Measurements from ENCODE around the gene SLC5A10.

SLC5A10 gene

DNA sequence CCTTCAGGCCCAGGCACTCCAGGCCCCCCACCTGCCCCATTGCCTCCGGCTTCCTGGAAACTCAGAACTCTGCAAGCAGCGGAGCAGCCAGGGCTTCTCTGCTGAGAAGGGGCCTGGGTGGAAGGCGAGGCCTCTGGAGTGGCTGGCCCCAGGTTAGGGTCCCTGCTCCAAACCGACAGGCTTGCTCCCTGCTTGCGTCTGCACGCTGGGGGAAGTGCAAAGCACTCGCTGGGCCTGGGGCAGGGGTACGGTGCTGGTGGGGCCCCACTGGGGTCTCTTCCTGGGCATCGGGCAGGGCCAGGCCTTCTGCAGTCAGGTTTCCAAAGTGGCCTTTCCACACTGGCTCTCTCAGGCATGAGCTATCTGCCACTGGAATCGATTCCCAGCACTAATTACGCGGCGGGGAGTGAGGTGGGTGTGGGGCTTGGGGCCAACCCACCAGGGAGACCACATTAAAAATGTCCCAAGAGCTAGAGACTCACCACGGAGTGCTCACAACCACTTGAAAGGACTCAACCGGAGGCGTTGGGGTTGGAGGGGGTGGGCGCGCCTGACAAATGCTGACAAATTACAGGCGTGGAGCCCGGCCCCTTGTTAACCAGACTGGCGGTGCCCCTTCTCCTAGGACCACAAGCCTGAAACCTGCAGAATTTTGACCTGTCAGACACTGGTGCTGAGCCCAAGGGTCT lies 34.7 kb downstream of the SLC5A10 start:
- peak; percentile 45 to 46 for DNase-seq

DNA sequence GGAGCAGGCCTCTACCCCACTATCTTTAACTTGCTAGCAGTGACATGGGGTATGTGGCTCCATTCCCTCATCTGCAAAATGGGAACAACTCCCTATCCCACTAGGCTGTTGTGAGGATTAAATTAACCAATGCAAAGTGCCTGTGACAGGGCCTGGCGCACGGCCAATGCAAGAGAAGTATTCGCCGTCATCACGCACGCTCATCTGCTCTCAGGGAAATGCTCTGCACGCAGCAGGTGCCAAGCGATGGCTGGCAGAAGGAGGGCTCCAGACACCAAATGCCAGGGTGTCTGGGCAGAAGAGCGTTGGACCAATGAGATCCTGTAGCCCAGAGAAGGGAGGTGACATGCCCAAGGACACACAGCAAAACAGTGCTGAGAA lies 35.3 kb downstream of the SLC5A10 start:
- no peak for DNase-seq

DNA sequence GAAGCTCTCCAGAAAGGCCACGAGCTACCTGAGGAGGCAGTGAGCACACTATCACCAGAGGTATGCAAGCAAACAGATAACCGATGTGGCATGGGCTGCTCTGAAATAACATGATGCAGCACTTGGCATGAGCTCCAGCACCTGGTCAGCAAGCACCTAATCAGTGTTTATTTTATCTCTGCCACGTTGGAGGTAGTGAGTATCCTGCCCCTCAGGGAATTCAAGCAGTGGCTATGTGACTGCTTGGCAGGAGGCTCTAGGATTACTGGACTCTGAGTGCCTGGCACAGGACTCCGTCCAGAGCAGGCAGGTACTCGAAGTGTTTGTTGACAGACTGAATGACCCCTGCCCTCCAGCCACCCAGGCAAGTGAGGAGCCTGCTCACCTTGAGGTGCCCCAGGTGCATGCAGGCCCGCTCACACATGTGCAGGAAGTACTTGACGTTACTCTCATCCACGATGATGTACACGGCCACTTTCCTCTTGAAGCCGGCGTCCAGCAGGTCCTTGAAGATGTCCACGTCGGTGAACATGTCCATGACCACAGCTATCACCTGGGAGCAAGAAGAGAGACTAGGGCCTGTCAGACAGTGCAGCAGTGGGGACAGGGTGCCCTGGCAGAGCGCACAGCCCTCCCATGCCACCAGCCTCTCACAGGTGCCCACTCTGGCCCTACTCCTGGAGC lies 36.0 kb downstream of the SLC5A10 start:
- no peak for DNase-seq

DNA sequence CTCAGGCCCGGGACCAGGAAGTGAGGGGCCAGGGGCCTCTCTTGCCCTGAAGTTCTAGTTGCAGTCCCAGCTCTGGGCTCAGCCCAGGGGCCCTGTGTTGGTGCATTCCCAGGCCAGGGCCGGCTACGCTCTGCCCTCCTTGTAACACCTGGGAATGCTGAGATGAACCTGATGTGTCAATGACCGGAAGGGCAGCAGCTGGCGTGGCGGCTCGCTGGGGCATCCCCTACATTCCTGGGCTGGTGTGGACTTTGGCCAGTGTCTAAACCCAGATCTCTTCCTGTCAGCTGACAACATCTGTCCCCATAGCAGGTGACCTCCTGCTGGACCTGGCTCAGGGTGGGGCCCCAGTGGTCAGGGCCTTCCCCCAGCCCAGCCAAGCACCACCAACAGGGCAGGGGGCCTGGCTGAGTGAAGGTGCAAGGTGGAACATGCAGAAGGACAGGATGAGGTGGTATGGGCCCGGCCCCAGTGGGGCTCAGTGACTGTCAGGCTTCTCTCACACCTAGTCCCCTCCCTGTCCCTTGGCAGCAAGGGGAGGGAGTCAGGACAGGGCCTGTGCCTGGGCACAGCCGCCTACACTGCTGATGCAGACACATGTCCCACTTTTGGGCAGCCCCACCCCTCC lies 36.7 kb downstream of the SLC5A10 start:
- no peak for DNase-seq

DNA sequence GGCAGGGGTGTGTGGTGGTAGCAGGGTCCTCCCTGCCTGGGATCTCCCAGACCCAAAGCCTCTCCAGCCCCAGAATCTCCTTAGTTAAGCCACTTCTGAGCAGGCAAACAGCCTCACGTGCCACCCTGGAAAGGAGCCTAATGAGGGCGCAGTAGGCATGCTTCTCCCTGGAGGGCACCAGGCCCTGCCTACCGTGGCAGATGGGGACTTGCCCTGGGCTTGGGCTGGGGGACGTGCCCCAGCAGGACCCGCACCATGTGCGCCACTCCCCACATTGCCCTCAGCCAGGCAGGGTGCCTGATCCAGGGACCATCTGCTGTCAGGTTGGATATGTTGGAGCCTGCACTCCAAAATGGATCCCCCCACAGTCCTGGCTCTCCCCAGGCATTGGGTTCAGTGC lies 38.4 kb downstream of the SLC5A10 start:
- no peak for DNase-seq

DNA sequence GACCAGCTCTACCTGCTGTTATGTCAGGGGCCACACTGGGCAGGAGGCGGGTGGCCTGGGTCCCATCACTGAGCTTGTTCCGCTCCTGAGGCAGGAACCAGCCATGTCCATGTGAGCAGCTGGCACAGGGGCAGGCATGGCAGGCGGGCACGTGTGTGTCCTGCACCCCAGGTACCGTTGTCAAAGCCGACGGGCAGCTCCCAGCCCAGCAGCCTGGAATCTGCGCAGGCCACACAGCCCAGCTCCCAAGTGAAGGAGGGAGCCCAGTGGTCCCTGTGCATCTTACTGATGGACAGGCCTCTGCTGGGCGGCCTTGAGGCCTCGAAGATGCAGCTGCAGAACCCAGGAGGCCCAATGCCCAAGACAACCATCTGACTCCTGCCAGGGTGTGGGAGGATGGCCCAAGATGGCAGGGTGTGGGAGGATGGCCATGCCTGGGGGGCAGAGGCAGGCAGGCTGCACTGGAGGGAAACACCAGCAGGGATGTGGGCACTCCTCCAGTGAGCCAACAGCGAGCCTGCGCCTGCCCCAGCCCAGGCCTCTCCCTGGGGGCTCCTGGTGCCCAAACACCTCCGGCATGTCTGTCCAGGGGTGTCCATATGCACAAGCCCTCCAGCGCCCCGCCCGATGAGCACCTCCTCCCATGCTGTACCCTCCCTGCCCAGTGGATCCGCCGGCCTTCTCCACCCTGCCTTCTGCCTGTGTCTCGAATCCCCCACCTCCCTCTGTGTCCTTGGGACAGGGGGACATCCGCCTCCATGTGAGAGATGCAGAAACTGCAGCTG lies 39.8 kb downstream of the SLC5A10 start:
- DNase-seq, result no peak

DNA sequence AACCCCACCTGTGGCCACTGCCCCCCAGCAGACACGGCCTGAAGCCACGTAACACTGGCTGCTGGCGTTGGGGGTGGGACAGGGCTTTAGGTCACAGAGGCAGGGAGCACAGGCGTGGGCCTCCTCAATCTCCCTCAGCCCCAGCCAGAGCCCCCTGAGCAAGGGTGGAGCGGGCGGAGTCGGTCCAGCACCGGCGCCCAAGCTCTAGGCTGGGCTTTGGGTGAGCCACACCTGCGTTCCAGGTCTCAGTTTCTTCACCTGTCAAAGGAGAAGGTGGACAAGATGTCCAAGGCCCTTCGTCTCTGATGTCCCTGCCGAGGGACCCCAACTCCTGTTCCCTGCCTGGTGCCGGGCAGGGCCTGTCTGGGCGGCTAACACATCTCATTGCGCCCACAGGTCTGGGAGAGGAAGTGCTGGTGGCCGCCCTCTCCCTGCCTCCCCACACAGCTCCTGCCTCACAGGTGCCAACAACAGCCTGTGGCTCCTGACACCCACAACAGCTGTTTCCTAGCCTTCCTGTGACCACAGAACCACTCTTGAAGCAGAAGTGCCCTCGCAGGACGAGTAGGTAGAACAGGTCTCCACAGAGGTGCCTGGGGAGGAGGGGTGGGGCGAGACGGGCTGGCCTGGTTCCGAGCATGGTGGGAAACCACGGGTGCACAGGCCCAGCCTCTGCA lies 40.6 kb downstream of the SLC5A10 start:
- peak in 1 of 2 experiments; percentile 28 for DNase-seq

DNA sequence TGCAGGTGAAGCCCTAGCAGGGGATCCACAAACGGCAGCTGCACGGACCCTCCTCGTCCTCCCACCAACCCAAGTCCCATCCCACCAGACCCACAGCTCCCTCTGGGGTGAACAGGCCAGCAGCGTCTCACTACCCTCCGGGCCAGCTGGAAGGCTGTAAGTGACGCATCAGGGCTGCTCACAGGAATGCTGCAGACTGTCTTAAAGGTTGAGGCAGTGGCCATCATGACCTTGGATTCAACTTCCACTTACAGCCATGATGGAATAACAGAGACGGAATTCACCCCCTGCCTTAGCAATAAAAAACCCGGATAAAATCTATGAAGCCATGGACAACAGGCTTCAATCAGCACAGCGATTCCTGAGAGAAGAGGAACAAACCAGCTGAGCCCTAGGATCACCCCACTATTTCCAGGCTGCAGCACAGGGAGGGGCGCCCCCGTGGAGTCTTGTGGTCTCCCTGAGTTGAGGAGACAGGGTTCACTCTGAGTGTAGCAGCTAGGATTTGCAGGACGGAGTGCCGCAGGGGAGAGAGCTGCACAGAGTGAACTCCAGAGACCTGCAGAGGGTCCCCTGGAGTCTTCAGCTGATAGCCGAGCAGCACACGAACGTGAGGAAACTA lies 42.1 kb downstream of the SLC5A10 start:
- no peak for DNase-seq

DNA sequence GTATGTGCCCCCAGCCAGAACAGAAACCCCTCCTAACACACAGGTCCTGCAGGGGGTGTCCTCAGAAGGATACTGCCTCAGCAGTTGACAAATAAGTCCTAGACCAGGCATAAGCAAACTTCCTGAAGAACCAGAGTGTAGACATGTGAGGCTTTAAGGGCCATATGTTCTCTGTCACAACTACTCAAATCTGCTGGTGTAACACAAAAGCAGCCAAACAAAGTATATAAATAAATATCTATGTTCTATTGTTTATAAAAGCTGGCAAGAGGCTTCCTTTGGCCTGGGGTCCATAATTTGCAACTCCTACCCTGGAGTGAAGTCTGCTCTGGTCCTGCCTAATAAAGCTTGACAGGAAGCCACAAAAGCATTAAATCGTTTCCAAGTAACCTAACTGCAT lies 42.7 kb downstream of the SLC5A10 start:
- no peak for DNase-seq

DNA sequence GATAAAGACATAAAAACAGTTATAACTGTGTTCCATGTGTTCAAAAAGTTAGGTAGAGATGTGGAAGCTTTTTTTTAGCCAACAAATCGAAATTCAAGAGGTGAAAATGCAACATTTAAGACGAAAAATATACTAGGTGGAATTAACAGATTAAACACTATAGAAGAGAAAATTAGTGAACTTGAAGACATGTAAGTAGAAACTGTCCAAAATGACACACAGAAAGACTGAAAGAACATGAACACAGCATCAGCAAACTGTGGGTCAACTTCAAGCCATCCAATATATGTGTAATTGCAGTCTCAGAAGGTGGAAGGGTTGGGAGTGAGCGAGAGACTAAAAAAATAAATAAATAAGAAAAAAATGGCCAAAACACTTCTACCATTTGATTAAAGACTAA lies 43.3 kb downstream of the SLC5A10 start:
- DNase-seq, result no peak

DNA sequence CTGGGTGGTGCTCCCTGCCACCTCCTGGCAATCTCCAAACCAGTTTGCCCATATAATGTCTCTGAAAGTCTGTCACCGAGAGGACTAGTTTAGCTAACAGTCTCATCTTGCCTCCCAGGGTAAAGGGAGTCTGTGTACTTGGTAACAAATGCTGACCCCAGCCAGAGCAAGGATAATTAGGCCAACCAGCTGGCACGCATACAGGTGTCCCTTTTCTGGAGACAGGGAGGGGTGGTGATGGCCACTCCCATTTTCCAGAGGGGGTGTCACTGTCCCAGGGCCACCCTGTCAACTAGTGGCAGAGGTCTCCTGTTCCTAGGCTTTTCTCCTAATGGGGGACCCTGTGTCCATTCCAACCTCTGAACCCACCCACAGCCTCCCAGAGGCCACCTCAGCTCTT lies 44.5 kb downstream of the SLC5A10 start:
- no peak for DNase-seq

DNA sequence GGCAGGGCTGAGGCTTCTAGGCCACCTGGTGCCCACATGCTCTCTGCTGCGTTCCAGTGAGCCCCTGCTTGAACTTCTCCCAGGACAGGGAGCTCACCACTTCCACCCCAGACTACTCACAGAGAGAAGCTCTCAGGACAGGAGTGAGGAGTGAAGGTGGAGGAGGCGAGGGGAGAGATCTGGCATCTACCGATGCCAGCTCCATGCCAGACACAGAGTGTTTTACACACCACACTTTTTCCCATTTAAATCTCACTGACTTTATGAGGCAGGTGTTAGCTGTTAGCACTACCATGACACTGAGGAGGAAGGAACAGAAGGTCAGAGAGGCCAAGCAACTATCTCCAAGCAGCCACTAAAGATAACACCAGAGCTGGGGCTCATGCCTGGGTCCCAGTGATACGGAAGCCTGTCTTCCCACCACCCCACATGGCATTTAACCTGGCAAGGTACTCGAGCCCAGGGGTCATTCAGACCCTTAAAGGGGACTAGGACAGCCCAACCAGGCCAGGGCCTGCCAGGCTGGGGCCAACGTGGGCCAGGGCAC lies 45.8 kb downstream of the SLC5A10 start:
- DNase-seq, result no peak

DNA sequence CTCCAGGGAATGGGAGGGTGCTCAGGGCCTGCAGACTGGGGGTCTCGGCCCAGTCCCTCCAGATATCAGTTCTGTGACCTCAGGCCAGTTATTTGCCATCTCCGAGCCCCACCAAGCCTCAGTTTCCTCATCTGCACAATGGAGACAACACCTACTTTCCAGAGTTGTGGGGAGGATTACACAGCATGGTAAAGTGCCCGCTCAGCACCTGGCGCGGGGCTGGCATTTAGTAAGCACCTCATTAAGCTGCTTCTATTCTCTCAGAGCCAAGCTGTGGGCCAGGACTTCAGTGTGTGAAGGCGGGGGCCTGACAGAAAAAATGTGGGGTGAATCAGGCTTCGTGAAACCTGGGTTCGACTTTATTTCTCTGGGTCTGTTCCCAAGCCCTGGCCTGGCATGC lies 47.4 kb downstream of the SLC5A10 start:
- no peak for DNase-seq

DNA sequence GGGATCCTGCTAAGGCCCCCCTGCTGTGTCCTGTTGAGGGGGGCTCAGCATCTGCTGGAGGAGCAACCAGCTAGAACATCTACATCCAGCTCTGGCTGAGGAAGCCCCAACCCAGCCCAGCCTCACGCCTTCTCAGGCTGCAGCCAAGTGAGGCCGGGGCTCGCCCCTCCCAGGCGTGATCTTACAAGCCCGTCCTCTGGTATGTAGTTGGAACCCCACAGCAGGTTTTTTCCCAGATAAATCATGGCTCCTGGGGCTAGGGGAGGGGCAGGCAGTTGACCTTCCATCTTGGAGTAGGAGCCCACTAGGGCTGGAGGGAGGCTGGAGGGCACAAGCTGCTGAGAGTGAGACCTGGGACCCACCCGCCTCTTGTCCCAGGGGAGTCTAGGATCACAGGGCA lies 47.9 kb downstream of the SLC5A10 start:
- DNase-seq, result no peak

DNA sequence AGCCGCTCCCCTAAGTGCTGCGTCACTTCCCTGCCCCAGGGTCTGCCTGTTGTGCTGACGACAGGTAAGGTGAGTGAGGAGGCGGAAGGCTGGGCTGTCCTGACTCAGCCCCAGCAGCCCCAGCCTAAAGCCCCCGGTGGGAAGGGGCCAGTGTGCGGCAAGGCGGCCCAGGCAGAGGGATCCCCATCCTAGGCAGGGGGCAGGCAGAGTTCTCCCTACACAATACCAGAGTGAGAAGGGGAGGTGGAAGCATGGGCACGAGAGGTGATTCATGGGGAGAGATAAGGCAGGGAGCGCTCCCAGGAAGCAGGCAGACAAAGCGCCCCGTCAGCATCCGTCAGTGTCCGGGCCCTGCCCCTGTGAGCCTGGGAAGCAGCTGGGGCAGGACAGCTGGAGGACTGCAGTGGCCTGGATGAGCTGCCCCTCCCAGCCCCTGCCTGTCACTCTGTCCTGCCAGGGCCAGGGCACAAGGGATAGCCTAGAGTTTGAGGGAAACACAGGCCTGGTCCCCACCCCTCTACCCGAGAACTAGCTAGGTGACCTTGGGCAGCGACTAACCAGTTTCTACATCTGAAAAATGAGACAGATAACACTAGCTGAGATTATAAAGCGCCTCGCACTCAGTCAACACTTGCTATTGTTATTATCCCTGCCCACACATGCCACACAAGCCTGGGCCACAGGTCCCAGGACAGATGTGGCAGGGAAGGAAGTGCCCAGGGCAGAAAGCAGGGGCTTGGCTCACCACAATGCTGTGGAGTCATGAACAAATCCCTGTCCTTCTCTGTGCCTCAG lies 48.8 kb downstream of the SLC5A10 start:
- no peak for DNase-seq

DNA sequence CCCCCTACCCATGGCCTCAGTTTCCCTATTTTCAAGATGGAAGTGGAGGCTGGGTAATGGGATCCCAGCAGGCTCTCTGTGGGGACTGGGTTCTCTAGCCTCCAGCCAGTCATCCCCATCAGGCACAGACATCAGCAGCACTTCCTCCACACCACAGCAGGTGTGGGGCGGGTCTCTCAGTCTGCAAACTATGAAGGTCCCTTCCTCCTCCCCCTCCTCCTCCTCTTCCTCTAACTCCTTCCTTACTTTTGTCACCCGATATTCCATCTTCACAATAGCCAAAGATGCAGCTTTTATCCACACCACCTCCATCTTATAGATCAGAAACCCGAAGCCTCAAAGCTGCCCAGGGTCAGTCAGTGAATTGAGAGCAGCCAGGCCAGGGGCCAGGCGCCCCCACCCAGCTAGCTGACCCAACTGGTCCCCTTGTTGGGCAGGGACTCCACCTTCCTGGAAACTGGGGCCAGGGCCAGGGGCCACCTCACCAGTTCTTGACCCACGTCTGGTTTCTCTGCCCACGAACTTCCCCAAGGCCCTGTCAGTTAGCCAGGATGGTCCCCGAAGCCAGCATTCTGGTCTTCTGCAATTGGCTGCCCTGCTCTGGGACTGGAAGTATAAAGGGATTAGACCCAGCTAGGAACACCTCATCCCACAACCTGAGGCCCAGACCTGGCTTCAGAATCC lies 50.1 kb downstream of the SLC5A10 start:
- no peak for DNase-seq

DNA sequence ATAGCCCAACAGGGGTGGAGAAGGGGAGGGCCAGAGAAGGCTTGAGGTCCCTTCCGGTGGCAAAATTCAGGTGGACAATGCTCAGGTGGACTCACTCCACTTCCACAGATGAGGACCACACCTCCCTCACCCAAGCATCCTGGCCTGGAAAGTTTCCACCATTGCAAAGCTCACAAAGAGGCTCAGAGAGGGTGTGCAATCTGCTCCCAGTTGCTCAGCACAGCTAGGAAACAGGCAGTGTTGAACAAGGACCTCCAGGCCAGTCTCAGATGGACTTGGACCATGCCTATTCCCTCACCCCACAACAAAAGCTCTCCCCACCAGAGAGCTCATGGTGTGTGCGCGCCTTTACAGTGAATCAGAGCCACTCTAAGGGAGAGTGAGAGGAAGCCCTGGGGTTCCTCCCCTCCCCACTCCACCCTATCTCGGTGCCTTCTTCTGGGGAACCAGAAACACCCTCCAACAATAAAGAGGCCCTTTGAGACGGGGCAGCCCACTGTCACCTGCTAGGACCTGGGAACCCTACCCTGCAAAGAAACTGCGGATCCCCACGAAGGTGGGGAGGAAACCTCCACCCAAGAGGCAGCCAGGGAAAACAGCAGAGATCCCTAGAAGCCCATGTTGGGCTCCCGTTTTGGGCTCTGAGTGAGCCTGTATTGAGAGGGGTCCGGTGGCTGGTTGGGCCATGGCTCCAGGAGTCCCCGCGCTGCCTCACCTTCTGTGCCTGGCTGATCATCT lies 51.0 kb downstream of the SLC5A10 start:
- DNase-seq, result peak in 1 of 2 experiments; percentile 41

DNA sequence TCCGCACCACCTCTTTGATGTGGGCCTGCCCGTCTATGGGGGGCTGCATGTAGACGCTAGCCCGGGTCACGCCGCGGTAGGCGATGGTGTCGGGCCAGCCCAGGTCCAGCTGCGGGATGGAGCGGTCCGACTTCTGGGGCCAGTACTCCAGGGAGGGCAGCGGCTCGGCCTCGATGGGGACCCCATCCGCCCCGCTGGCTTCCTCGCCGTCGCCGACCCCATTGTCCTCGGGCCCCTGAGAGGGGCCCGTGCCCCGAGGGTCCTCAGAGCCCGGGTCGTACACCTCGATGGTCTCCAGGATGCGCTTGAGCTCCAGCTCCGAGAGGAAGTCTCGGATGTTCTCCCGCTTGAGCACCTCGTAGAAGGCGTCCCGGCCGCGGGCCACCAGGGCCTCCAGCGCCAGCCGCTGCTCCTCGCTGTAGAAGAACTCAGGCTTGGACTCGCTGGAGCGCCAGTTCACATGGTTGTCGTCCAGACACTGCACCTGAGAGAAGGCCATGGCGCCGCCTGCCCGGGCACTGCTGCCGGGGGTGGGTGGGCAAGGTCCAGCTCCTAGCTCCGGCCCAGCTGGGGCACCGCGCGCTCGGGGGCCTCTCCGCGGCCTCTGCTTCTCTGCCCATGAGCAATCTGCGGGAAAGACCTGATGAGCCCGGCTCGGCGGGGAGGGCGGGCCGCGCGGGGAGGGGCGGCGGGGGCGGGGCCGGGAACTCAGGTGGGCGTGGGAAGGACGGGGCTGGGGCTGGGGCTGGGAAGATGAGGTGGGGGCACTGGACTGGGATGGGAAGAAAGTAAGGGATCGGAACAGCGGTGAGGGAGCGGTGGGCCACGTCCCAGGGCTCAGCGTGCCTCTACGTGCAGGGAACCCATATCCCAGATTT lies 51.8 kb downstream of the SLC5A10 start:
- DNase-seq, result peak; percentile 68 to 74
